Stimulated activated memory B cell treated with anti-CD40 and anti-IgM and Interleukin-4, amounts not matched to agents 10 μg/mL and 1 μg/mL and 100 μg/mL, for 72 hours (primary cell): Measurements from ENCODE around the gene TARP.
"Not testable (repeated sequence)": the region's sequence is repeated elsewhere in the genome, so short reads cannot be mapped to it uniquely, and the experiment has no call there.

ENCODE experiments used
- ATAC-seq: fragments of 150-1000 bp; cut with Tn5 transposase; 2 replicates; pipeline ENCODE4 v1.10.0; 2021
- H3K27ac Mint-ChIP-seq: one replicate; pipeline ENCODE4 v1.8.0; 2022; ENCODE audit warnings: mild to moderate bottlenecking, mixed read lengths
- H3K27me3 Mint-ChIP-seq: one replicate; pipeline ENCODE4 v1.8.0; 2022; ENCODE audit warnings: mixed read lengths
- H3K36me3 Mint-ChIP-seq: one replicate; pipeline ENCODE4 v1.8.0; 2022; ENCODE audit warnings: mixed read lengths
- H3K4me1 Mint-ChIP-seq: one replicate; pipeline ENCODE4 v1.8.0; 2022; ENCODE audit warnings: mixed read lengths
- H3K4me3 Mint-ChIP-seq: one replicate; pipeline ENCODE4 v1.8.0; 2022; ENCODE audit warnings: mild to moderate bottlenecking, moderate library complexity, mixed read lengths
- H3K9me3 Mint-ChIP-seq: one replicate; pipeline ENCODE4 v1.8.0; 2022; ENCODE audit warnings: mixed read lengths

The TARP gene

DNA sequence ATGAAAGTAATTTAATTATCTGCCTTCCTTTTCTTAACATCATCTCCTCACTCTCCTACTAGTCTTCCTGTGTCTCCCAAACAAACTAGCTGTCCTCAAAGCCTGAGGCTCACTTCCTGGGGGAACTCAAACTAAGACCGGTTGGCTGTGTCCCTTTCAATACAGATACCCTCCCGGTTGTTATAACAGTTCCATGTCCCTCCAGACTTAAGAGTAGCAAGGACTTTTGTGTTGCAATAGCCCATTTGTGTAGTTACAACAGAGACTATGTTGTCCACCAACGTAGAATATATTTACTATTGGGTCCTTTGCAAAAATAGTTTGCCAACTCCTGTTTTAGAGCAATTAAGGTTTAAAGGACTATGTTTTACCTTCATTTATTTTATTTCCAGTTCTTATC, 8.6 kb upstream of the TARP start:
- H3K27ac Mint-ChIP-seq: no peak overlapping the region
- H3K9me3 Mint-ChIP-seq: no peaks in the 10 kb centered on the region
- H3K27me3 Mint-ChIP-seq: peaks cover 31% of the 10 kb centered on the region
- no peak for ATAC-seq
- H3K4me1 Mint-ChIP-seq: no peaks in the 10 kb centered on the region
- H3K4me3 Mint-ChIP-seq: no peak overlapping the region
- H3K36me3 Mint-ChIP-seq: no peaks in the 10 kb centered on the region

DNA sequence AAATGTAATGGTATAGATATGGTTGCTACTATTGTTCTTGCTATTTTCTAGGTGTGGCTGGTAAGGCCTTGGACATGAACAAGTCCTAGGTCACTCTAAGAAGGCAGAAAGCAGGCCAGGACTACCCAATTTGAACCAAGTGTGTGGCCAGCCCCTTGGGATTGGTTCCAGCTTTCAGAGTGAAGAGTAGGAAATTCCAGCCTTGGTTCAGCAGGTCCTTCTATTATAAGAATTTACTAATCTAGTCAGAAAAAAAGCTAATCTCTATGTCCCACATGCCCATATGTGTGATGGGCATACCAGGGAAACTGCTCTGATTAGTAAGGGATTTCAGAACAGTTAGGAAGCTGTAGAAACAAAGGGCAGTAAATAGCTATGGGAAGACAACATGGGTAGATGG, 7.8 kb upstream of the TARP start:
- no peaks in the 10 kb centered on the region for H3K4me1 Mint-ChIP-seq
- H3K9me3 Mint-ChIP-seq: no peaks in the 10 kb centered on the region
- ATAC-seq: no peak

DNA sequence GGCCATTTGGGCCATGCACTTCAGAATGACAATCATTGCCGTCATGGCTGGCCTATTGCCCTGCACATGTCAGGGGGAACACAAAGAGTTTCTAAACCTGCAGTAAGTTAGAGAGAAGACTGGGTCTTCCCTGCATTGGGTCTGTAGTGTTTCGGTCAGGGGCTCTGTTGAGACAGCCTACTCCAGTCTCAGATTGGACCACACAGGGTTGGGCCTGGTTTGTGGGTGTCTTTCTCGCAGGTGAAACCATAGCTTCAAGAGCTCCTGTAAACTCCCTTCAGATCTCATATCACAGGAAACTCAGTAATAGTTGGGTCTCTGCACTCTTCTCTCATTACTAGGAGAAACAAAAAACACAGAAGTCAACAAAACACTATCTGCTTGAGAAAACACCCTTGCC, 7.3 kb upstream of the TARP start:
- no peak for ATAC-seq
- H3K4me3 Mint-ChIP-seq: no peak overlapping the region
- H3K4me1 Mint-ChIP-seq: no peaks in the 10 kb centered on the region
- H3K9me3 Mint-ChIP-seq: no peaks in the 10 kb centered on the region
- H3K36me3 Mint-ChIP-seq: no peaks in the 10 kb centered on the region
- H3K27me3 Mint-ChIP-seq: peaks cover 31% of the 10 kb centered on the region
- H3K27ac Mint-ChIP-seq: no peak overlapping the region

More for the DNA sequence above, 7.8 kb upstream of the TARP start:
- H3K36me3 Mint-ChIP-seq: no peaks in the 10 kb centered on the region
- peaks cover 31% of the 10 kb centered on the region for H3K27me3 Mint-ChIP-seq
- no peak overlapping the region for H3K27ac Mint-ChIP-seq
- H3K4me3 Mint-ChIP-seq: no peak overlapping the region

- Mint-ChIP-seq H3K4me1 (no peaks in the 10 kb centered on the region), H3K4me3 (no peak overlapping the region), H3K27ac (no peak overlapping the region), H3K27me3 (peaks cover 31% of the 10 kb centered on the region), H3K9me3 (no peaks in the 10 kb centered on the region), H3K36me3 (no peaks in the 10 kb centered on the region)
- no peak for ATAC-seq
Measured at GRCh38 chr7:38280000-38280399, 6.6 kb upstream of the TARP start.

DNA sequence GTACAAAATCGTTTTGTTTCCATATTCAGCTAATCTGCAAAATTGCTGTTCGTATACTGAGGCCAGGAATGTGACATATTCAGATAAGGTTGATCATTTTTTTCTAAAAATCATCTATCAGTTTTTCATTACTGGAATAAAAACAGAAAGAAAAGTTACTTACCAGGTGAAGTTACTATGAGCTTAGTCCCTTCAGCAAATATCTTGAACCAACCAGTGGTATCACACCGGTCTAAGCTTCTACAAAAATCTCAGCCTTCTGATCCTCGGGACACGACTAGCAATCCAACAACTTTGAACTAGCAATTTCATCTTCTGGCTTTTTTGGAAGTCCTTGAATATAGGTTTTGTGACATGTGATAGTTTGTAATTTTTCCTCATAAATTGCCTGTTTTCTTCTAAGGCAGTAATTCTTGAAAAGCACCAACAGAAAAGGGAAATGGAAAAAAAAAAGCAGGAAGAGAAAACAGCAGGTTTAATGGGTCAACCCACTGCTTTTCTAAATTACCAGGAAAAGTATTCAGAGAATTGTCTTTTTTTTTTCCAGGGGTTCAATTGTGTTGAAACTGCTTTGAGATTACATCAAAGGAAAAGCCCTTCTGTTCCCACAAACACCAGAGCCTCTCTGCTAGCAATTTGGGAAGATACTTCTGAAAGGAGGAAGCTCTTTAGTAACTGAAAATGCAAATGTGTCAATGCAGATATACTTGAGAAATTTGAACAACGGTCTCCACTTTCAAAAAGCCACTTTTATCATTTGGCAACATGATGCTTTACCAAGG, 2.9 kb upstream of the TARP start:
- H3K36me3 Mint-ChIP-seq: no peaks in the 10 kb centered on the region
- no peak overlapping the region for H3K4me3 Mint-ChIP-seq
- H3K27ac Mint-ChIP-seq: no peak overlapping the region
- H3K4me1 Mint-ChIP-seq: no peaks in the 10 kb centered on the region
- no peak for ATAC-seq
- H3K9me3 Mint-ChIP-seq: no peaks in the 10 kb centered on the region
- H3K27me3 Mint-ChIP-seq: peaks cover 8% of the 10 kb centered on the region

- Mint-ChIP-seq H3K27ac (no peak overlapping the region), H3K27me3 (peaks cover 8% of the 10 kb centered on the region), H3K4me3 (no peak overlapping the region), H3K4me1 (no peaks in the 10 kb centered on the region), H3K9me3 (no peaks in the 10 kb centered on the region), H3K36me3 (no peaks in the 10 kb centered on the region)
- no peak for ATAC-seq
Measured at GRCh38 chr7:38274927-38275620, 1.6 kb upstream of the TARP start.

DNA sequence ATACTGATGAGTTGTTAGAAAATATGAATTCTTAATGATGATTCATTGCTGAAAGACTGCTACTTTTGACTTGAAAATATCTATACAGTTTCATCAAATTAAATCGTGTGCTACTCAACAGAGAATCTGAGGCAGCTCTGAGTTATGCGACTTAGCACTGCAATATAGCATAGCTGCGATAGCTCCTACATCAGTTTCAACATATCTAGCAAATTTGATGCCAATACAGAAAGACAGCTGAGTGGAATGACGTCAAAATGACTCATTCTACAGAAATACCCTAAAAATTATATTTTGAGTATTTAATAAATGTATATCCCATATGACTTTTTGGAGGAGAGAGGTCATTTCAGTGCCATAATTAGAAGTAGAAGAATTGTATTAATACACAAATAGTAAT, 1.1 kb upstream of the TARP start:
- H3K4me1 Mint-ChIP-seq: no peaks in the 10 kb centered on the region
- no peak for ATAC-seq
- H3K9me3 Mint-ChIP-seq: no peaks in the 10 kb centered on the region
- peaks cover 8% of the 10 kb centered on the region for H3K27me3 Mint-ChIP-seq
- no peaks in the 10 kb centered on the region for H3K36me3 Mint-ChIP-seq
- no peak overlapping the region for H3K4me3 Mint-ChIP-seq
- H3K27ac Mint-ChIP-seq: no peak overlapping the region

DNA sequence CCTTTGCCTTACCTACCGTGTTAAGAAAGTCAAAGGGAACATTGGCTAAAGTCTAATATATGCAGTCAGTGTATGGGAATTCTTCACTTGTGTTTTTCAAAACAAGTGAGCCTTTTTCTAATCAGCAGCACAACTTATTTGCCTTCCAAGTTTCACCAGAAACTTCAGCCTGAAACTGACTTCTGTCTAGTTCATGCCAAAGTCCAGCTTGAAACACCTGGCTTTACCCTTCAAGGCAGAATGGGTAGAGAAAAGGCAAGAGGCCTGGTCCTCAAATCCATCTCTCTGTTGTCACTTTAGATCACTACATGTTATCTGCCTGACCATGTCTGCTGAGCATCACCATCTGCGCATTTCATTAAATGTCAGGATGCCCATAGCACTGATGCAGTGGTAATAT, 3.0 kb downstream of the TARP start:
- H3K4me1 Mint-ChIP-seq, H3K4me3 Mint-ChIP-seq, ATAC-seq, H3K27ac Mint-ChIP-seq, H3K9me3 Mint-ChIP-seq, H3K27me3 Mint-ChIP-seq, H3K36me3 Mint-ChIP-seq: not testable (repeated sequence)

GRCh38 chr7:38269704-38270346, 3.6 kb downstream of the TARP start:
- not testable (repeated sequence) for H3K4me1 Mint-ChIP-seq, H3K9me3 Mint-ChIP-seq, H3K27me3 Mint-ChIP-seq, H3K27ac Mint-ChIP-seq, H3K36me3 Mint-ChIP-seq, H3K4me3 Mint-ChIP-seq, ATAC-seq

DNA sequence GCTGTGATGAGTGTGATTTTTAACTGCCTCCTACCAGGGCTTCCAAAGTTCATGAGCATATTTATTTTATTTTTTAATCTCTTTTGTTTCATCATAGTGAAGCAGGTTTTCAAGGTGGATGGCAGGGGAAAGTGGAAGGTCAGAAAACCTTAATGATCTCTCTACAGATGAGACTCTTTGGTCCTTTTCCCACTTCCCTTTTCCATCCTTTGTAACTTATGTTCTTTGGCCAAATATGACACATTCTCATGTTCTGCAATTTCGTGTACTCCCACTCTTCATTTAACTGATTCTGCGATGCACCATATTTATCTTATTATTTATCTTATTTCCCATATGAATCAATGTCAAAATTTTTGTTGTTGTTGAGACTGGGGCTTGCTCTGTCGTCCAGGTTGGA, 7.5 kb downstream of the TARP start:
- not testable (repeated sequence) for H3K27ac Mint-ChIP-seq, H3K36me3 Mint-ChIP-seq, H3K27me3 Mint-ChIP-seq, H3K9me3 Mint-ChIP-seq, H3K4me1 Mint-ChIP-seq, H3K4me3 Mint-ChIP-seq, ATAC-seq

DNA sequence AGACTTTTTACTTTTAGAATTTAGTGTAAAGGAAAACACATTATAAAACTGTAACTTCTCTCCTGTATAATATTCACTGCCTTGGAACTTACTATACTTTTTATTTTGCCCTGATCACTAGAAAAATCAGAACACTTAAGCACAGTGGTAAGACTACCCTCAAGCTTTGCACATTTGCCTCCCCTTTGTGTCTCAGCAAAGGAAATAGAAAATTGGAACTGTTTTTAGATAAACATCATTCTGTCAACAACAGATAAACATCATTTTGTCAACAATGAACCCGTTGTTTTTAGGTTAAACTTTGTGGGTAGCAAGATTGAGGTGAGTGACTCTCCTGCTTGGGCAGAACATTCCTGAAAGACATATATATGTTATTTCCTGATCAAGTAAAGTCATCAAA, 8.8 kb downstream of the TARP start:
- ATAC-seq, H3K9me3 Mint-ChIP-seq, H3K27me3 Mint-ChIP-seq, H3K27ac Mint-ChIP-seq, H3K4me1 Mint-ChIP-seq, H3K36me3 Mint-ChIP-seq, H3K4me3 Mint-ChIP-seq: not testable (repeated sequence)

DNA sequence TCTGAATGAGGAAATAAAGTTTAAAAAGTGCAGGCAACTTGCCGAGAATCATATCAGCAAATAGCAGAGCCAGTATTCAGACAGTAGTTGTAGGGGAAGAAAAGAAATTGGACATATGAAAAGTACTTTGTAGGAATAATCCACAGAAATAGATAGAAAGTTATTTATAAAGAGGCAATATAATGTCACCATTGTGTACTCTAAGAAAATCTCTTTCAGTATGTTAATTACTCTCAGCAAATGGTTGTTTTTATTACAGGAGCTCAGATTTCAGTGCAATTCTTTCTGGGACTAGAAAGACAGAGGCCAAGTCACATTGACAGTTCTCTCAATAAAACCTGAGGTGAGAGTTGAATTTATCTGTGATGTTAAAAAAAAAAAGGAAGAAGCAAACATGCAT, 10.2 kb downstream of the TARP start:
- not testable (repeated sequence) for H3K4me3 Mint-ChIP-seq, H3K9me3 Mint-ChIP-seq, ATAC-seq, H3K27ac Mint-ChIP-seq, H3K36me3 Mint-ChIP-seq, H3K4me1 Mint-ChIP-seq
- H3K27me3 Mint-ChIP-seq: peaks cover 14% of the 10 kb centered on the region

GRCh38 chr7:38262545-38262944, 10.9 kb downstream of the TARP start:
- no peaks in the 10 kb centered on the region for H3K36me3 Mint-ChIP-seq
- H3K4me1 Mint-ChIP-seq: no peaks in the 10 kb centered on the region
- H3K4me3 Mint-ChIP-seq: no peak overlapping the region
- no peaks in the 10 kb centered on the region for H3K9me3 Mint-ChIP-seq
- peaks cover 21% of the 10 kb centered on the region for H3K27me3 Mint-ChIP-seq
- H3K27ac Mint-ChIP-seq: no peak overlapping the region
- ATAC-seq: no peak

DNA sequence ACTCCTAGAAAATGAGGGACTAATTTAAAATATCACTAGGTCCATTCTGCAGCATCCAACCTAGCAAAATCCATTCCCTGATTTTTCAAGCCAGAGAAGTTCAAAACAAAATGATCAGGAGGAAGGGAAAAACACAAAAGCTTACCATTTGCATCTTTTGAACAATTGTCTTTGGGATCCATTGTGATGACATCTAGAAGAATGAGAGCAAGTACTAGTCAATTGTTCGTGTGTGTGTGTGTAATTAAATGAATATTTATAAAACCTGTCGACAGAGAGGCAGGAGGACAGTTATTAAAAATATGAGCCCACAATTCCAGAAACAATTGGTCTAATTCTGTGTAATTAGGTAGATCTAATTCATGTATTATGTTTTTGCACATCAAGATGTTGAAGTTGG, 11.4 kb downstream of the TARP start:
- H3K27ac Mint-ChIP-seq, H3K4me1 Mint-ChIP-seq, H3K36me3 Mint-ChIP-seq, H3K4me3 Mint-ChIP-seq, ATAC-seq, H3K9me3 Mint-ChIP-seq: not testable (repeated sequence)
- H3K27me3 Mint-ChIP-seq: peaks cover 26% of the 10 kb centered on the region

- H3K36me3 Mint-ChIP-seq, H3K4me1 Mint-ChIP-seq, H3K9me3 Mint-ChIP-seq, H3K4me3 Mint-ChIP-seq, H3K27ac Mint-ChIP-seq, ATAC-seq: not testable (repeated sequence)
- peaks cover 27% of the 10 kb centered on the region for H3K27me3 Mint-ChIP-seq
Measured at GRCh38 chr7:38261601-38262000, 11.8 kb downstream of the TARP start.

GRCh38 chr7:38259157-38259556, 14.3 kb downstream of the TARP start:
- H3K4me3 Mint-ChIP-seq, H3K27ac Mint-ChIP-seq, H3K9me3 Mint-ChIP-seq, H3K4me1 Mint-ChIP-seq, H3K36me3 Mint-ChIP-seq, ATAC-seq: not testable (repeated sequence)
- peaks cover 27% of the 10 kb centered on the region for H3K27me3 Mint-ChIP-seq
